GM12873 (cell line): ENCODE measurements around the gene SRRM2.

Experiments
- CTCF ChIP-seq: IDR thresholded peaks from 2 replicates; pipeline ENCODE4 v1.5.1; 2012; ENCODE audit warnings: low read depth, mild to moderate bottlenecking, moderate library complexity, low read length, control low read depth; ENCODE audit not compliant: insufficient read depth; ENCODE audit errors: missing control alignments

SRRM2 gene

GRCh38 chr16:2711370-2712062, 40.9 kb upstream of the SRRM2 start:
- TF ChIP-seq CTCF = no peak

GRCh38 chr16:2712063-2712441, 40.4 kb upstream of the SRRM2 start:
- no peak for TF ChIP-seq CTCF

GRCh38 chr16:2712546-2712945, 39.9 kb upstream of the SRRM2 start:
- TF ChIP-seq CTCF = no peak

- no peak for TF ChIP-seq CTCF
Observed at GRCh38 chr16:2713523-2713922, 38.9 kb upstream of the SRRM2 start.

- no peak for TF ChIP-seq CTCF
Observed at GRCh38 chr16:2713985-2714774, 38.3 kb upstream of the SRRM2 start.

GRCh38 chr16:2715064-2715463, 37.4 kb upstream of the SRRM2 start:
- TF ChIP-seq CTCF = no peak

- TF ChIP-seq CTCF = no peak
Observed at GRCh38 chr16:2715519-2715918, 36.9 kb upstream of the SRRM2 start.
